Epidermal melanocyte (primary cell): Measurements from ENCODE around the gene SCO1.
"Not testable (repeated sequence)": the region's sequence is repeated elsewhere in the genome, so short reads cannot be mapped to it uniquely, and the experiment has no call there.

Experiments
- DNase-seq: peaks from one replicate; pipeline ENCODE4 v3.0.0; 2011; ENCODE audit warnings: low spot score; ENCODE audit not compliant: insufficient read length

The SCO1 gene

GRCh38 chr17:10726196-10726595 lies 28.9 kb upstream of the SCO1 start:
- no peak for DNase-seq

- no peak for DNase-seq
Observed at GRCh38 chr17:10725262-10725661, 27.9 kb upstream of the SCO1 start.

DNA sequence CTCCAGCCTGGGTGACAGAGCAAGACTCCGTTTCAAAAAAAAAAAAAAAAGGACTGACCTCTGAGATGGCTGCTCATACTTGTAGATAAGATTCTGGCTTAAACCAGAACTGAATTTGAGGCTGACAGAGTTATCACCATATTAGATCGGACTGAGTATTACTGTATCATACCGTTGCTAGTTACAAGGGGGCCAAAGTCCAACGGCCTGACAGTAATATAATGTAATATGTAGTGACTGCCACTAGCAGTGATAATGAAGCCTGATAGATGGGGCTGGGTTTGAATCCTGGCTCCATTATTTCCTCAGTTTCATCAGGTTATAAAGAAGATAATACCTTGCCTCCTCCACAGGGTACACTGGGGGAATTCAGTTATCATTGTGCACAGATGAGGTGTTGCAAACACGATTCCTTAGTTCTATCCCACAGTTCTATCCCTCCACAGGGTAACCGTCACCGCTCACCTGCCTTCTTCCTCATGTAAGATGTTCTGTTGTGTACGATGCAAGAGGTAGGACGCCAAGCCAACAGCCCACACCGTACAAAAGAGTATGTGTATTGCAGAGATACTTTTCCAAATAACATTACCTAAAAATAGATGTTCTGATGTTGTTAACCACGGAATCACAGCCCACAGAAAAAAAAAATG lies 27.3 kb upstream of the SCO1 start:
- no peak for DNase-seq

DNA sequence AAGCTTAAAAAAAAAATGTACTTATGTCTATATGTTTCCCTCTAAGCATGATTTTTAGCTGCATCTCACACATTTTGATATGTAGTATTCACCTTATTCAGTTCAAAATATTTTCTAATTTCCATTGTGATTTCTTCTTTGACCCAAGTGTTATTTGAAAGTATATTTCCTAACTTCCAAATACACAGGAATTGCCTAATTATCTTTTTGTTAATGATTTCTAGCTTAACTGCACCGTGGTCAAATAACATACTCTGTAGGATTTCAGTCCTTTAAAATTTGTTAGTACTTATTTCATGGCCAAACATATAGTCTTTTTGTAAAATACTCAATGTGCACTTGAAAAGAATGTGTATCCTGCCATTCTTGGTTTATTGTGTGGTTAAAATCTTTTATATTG lies 21.2 kb upstream of the SCO1 start:
- DNase-seq = no peak

DNA sequence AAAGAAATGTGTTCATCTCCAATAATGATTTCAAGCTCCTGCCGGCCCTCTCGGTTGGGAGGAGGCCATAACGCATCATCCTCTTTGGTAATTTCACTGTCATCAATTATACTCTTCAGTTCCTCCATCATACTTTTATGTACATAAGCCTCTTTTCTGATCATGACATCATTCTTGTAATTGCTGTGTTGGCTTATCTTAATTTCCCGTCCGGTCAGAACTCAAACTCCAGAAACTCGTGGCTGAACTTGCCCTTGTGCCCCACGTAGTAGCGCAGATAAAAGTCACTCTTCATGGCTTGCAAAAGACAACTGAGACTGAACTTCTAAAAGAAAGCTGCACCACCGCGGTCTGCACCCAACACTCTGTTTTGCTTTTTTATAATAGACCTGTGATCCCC lies 18.9 kb upstream of the SCO1 start:
- DNase-seq = no peak

DNA sequence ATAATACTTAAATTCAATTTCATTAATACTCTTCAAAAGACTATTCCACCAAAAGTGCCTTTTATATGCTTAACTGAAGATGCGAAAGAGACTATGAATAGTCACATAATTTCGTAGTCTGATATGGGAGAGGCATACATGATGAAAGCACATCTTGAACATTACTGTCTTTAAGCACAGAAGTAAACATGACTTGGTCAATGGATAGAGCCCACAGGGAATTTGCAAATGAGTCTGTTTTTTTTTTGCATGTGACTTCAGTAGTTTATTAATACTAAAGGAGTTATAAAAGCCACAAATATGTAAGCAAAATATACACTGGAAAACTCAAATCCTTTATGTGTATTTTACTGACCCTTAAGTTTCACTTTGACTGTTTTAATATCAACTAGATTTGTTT lies 16.0 kb upstream of the SCO1 start:
- no peak for DNase-seq

GRCh38 chr17:10705727-10706126 lies 8.4 kb upstream of the SCO1 start:
- no peak for DNase-seq

DNA sequence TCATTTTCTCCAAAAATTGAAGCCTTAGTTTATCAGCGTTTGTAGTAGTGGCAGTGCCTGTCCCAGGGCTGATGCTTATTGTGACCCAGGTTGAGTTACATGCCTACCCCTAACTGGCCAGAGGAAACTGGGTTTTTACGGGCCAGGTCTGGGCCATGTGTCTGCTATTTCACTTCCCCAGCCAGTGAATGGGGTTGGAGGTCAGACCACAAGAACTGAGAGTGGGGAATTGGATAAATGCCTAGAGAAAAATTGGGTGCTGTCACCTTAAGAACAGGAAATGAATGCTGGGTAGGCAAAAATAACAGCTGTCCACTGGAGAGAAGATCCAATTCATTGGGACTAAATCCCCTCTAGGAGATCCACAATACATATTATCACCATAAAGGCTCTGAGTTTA lies 5.2 kb upstream of the SCO1 start:
- no peak for DNase-seq

DNA sequence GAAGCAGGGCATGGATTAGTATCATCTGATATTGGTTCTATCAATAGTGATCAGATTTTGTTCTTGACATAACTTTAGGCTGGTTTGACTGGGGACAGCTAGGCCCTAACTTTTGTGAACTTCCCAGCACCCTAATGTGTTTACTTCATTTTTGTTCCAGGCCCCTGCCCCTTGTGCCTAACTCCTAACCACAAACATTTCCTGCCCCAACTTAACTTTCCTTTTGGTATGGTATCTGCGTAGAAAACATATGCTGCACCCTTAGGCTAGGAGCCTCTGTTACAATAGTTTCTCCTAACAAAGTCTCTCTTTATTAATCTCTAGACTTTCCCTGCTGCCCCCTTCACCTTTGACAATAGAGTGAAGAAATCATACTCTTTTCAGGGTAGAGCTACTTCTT lies 2.5 kb upstream of the SCO1 start:
- no peak for DNase-seq

DNA sequence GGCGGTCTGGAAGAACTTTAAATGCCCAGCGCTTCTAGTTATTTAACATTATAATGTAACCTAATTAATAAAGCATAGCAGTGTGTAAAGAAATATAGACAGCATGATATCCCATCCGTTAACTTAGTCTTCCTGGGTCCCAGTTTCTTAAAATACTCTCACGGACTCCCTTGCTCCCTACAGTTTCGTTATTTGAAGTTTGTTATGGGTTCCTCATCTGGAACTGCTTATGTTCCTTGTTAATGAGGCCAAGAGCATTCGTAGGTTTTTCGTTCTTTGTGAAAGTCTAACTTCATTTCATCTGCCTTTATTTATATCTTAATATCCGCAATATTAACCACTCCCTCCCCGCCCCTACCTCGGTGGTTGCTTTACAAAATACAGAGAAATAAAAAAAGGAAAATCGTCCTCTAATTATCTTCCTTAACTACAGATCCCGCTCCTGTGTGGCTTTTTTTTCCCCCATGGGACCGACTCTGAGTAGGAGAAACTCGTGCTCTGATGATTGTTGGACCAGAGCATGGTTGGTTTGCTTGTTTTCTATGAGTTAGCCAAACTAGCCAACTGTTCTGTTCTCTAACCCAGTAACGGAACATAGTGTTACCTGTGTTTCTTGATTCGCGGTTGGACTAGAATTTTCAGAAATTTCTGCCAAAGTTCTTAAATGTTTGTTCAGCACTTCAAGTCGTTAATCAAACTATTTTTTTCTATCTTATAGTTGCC lies 924 bp upstream of the SCO1 start:
- DNase-seq = peak; percentile 18

GRCh38 chr17:10695875-10696407 lies 1.4 kb downstream of the SCO1 start:
- DNase-seq = not testable (repeated sequence)

DNA sequence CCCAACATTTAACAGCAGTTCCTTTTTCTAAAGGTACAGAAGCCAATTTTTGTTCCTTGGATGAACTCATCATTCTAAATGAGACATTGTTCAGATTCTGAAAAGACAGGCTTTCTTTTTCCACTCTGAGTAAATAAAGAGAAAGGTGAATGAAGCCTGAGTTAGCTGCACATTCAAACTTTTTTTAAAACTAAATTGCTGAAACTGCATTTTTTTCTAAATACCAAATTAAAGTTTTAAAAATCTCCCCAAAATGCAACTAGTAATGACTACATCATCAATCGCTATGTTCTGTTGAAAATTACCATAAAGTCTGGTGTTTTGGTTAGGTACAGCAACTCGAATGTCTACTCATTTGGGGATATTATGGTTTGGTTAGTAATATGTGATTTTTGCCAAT lies 9.8 kb downstream of the SCO1 start:
- DNase-seq = no peak

- DNase-seq = no peak
Observed at GRCh38 chr17:10683853-10684252, 13.5 kb downstream of the SCO1 start.

DNA sequence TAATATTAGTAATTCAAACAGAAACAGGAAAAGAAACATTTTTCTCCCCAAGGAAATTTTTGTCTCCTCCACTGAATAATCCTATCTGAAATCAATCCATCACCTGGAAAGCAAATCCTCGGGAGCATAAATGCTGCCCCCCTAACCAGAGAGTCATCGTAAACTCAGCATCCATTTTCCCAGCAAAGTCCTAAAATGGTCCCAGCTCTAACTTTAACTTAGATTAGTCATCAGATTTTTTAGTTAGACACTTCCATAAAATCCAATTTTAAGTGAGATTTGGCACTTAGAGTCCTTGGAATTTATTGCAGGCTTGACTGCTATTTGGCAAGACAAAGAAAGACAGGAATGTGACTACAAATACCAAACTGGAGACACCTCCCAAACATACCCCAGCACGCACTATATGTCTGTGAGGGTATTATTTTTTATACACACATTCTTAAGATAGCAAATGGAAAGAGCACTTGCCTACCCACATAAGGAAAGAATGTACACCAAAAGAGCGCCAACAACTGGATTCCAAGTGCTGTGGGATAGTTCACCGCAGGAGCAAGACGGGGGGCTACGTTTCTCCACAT lies 15.4 kb downstream of the SCO1 start:
- DNase-seq = no peak

- no peak for DNase-seq
Observed at GRCh38 chr17:10674704-10675103, 22.6 kb downstream of the SCO1 start.

DNA sequence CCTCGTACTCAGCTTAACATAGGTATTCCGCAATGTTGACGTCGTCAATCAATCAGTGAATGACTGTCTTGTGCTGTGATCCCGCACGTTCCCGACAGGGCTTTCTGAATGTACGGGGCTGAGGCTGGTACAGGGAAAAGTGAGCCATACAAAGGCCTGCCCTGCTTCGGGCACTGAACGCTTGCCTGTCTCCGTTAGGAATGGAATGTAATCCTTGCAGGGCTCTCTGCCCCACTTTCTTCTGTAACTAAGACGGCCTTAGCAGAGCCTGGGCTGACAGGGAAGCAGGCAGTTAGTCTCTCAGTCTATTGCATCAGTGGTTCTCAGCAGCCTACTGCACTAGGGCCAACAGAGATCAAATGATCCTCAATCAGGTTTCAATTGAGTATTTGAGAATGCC lies 24.0 kb downstream of the SCO1 start:
- no peak for DNase-seq

DNA sequence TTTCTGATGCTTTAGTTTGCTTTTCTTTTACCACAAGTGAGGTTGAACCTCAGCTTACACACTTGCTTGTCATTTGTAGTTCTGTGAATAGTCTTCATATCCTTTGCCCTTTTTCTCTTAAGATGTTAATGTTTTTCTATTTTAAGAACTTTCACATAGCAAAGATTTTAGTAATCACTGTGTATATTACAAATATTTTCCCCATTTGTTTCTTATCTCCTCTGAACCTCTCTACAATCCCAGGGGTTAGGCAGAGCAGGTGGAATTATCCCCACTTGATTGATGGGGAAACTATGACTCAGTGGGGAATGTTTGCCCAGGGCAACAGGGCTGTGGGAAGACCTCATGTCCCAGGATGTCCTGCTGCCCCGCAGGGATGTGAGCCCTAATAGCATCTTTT lies 28.6 kb downstream of the SCO1 start:
- DNase-seq = no peak

- DNase-seq = no peak
Observed at GRCh38 chr17:10666906-10667305, 30.4 kb downstream of the SCO1 start.

GRCh38 chr17:10664571-10664970 lies 32.8 kb downstream of the SCO1 start:
- no peak for DNase-seq

DNA sequence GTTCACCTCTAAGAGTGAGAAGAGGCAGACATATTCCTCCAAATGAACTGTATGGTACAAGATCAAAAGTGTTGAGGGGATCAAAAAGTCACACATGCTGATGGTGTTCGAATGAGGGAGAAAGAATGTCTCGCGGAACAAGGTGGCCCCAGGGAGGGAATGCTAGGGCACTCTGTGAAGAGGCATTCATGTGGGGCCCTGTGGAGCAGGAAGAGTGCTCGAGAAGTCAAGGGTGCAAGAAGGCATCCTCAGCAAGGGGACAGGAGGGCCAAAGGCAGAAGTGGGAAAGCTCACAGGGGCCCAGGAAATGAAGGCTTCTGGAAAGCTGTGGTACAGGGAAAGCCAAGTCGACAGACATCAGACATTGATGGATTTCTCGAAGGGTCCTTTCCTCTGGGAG lies 34.1 kb downstream of the SCO1 start:
- no peak for DNase-seq

- DNase-seq = no peak
Observed at GRCh38 chr17:10661437-10661836, 35.9 kb downstream of the SCO1 start.

GRCh38 chr17:10657879-10658278 lies 39.5 kb downstream of the SCO1 start:
- no peak for DNase-seq

GRCh38 chr17:10657148-10657547 lies 40.2 kb downstream of the SCO1 start, which contains the start of gene MYH3:
MYH3 (minus strand) TSS chr17:10657309; CDS start chr17:10655064, 2,245 bp downstream.
- no peak for DNase-seq
